GM12874 (cell line): Measurements from ENCODE around the gene CEND1.

Experiments
- CTCF ChIP-seq: IDR thresholded peaks from 2 replicates; pipeline ENCODE4 v1.5.1; 2011; ENCODE audit warnings: low read depth, mild to moderate bottlenecking, control low read depth, low read length, moderate library complexity; ENCODE audit not compliant: insufficient read depth

The CEND1 gene

DNA sequence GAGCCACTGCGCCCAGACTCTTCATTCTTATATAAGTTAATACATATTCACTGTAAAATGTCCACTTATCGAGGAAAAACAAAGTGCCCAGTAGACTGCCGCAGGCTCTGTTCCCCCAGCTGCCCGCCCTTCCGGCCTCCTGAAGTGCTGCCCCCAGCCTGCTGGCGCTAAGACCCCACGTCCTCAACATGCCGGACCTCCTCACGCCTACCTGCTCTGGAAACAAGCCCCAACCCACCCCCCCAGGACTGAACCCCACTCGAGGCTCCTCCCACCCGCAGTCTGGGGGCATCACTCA, 13.7 kb downstream of the CEND1 start:
- TF ChIP-seq CTCF = no peak

GRCh38 chr11:774873-775592, 14.9 kb downstream of the CEND1 start:
- TF ChIP-seq CTCF = no peak

DNA sequence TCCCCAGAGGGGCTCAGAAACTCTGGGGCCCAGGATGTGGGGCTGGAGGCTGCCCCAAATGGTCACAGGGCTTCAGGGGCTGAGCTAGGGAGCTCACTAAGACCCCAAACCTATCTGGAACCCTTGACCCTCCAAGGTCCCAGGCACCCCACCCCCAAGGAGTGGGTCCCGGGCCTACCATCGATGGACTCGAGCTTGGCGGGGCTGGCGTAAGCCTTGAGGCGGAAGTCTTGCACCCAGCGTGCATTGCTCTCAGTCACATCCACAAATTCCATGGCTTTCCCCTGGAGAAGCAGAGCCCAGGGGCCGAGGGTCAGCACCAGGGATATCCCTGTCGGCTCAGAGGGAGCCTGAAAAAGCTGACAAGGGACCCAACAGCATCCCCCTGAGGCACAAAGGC, 16.1 kb downstream of the CEND1 start:
- no peak for TF ChIP-seq CTCF

DNA sequence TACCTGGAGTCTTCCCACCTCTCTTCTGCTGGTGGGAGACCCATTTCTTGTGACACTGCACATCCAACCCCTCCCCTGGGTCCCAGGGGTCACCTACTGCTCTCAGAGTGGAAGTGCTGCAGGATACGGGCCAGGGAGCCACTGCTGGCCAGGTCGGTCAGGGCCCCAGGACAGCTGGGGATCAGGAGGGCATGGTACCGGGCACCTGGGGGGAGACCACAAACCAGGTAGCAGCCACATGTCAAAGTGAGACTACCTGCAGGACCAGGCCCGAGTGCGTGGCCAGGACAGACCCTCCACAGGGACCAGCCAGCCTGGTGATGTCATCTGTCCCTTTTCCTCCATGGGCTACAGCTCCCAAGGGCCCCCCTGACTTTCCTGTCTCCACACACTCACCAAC, 16.5 kb downstream of the CEND1 start:
- no peak for TF ChIP-seq CTCF

- TF ChIP-seq CTCF = no peak
These were observed 17.2 kb downstream of the CEND1 start for GRCh38 chr11:772429-773390.

DNA sequence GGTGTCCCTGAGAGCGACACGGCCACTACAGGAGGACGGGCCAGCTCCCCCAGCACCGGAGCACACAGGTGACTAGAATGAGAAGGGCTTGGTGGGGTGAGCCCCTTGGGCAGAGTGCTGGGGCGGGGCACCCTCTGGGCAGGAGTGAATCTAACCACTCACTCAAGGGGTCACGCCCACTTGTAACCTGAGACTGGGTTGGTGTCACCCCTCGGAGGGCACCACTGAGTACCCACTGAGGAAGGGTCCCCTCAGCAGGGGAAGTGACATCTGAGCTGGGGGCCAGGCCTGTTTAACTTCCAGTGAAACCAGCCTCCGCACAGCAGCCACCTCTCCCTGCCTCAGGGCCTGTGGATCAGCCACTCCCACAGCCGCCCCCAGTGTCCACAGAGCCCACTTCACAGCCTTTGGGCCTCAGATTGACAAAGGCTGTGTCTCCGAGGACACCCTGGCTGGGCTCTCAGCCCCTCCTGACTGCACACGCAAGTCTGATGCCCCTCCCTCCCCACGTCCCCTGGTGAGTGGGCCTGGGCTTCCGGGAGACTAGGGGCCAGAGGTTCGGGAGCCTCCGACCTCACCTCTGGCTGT, 18.2 kb downstream of the CEND1 start:
- no peak for TF ChIP-seq CTCF

DNA sequence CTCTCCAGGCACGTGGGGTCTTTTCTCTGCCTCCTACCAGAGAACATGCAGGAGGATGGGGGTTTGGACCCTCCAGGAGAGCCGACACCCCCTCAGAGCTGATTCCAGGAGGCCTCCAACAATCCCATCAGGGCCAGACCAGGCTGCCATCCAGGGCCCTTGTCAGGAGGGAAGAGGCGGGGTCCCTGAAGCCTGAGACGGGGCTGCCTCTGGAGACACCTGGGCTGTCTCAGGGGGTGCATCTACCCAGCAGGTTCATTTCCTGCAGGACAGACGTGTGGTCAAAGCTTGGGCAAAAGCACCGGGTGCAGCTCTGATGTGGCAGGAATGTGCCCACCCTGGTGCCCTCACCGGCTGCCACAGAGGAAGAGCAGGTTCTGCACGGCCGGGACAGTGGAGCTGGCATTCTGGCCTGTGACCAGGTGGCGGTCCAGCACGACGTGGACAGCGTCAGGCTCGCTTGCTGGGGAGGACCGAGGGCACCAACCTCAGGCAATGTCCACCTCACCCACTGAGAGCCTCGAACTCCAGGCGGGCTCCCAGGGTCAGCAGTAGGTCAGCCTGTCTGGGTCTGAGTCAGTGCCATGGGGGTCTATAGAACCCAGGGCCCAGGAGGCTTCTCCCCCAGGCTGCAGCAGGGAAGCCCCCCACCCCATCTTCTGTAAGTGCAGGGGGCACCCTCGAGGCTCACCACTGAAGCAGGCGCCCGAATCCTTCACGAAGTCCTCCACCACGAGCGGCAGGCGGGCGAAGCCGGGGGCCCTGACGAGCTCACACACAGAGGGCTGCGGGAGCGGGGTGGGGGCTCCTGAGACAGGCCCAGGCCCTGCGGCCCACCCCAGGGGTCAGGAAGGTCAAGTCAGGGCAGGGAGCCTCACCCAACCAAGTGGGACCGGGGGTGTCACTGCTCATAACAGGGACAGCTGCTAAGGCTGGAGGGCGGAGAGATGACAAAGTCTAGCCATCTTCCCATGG, 19.0 kb downstream of the CEND1 start:
- TF ChIP-seq CTCF = no peak
